ENCODE measurements around the gene HCCS.

HCCS gene

DNA sequence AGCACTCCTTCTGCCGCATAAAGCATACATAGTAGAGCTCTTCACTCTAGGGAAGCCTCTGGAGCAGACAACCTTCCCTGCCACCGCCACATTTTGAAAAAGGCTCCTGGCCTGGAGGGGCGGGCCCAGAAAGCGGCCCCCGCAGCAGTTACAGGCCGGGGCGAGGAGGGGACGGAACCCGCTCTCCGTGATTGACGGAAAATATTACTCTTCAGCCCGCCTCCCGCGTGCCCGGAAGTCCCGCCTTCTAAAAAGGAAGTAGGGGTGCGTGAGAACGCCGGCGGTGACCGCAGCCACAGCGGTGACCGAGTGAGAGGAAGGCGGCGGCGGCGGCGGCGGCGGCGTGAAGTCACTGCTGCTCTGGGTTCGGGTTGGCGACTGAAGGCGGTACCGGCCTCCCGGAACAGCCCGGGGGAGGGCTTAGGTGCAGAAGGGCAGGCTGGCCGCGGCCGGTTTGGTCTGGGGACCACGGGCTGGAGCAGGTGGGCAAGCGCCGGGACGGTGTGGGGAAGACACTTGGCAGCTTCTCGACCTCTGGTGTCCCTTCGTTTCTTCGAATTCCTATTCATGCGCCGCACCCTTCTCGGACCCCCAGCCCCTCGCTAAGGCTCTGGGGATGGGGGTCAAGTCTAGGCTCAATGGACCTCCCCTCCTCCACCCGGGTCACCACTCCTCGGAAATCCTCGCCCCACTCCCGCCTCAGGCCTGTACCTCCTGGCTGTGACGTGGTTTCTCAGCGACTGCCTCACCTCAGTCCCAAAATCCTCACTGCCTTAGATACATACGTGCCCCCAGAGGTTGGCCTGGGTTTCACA lies at the start of gene HCCS:
Gene HCCS, plus strand, starts transcription at position 296 of the 815 bp plus-strand sequence. CDS start 729 bp downstream, outside the sequence.
- peaks cover 34% of the 10 kb centered on the region for H3K36me3 ChIP-seq (ENCODE audit: low read depth)
- peak within 1 kb of the TSS; percentile 34 for H3K27ac ChIP-seq (ENCODE audit: poor library complexity, severe bottlenecking)
- H3K27me3 ChIP-seq (ENCODE audit: insufficient read depth, poor library complexity, severe bottlenecking): no peaks in the 10 kb centered on the region
- ATAC-seq (ENCODE audit: low read depth): peak; percentile 92
- TF ChIP-seq, protein P1, sequence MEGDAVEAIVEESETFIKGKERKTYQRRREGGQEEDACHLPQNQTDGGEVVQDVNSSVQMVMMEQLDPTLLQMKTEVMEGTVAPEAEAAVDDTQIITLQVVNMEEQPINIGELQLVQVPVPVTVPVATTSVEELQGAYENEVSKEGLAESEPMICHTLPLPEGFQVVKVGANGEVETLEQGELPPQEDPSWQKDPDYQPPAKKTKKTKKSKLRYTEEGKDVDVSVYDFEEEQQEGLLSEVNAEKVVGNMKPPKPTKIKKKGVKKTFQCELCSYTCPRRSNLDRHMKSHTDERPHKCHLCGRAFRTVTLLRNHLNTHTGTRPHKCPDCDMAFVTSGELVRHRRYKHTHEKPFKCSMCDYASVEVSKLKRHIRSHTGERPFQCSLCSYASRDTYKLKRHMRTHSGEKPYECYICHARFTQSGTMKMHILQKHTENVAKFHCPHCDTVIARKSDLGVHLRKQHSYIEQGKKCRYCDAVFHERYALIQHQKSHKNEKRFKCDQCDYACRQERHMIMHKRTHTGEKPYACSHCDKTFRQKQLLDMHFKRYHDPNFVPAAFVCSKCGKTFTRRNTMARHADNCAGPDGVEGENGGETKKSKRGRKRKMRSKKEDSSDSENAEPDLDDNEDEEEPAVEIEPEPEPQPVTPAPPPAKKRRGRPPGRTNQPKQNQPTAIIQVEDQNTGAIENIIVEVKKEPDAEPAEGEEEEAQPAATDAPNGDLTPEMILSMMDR (IDR thresholded peaks at IDR 0.05; ENCODE audit: poor library complexity, severe bottlenecking): no peak
- H3K4me1 ChIP-seq (ENCODE audit: insufficient read depth, poor library complexity, severe bottlenecking): no peaks in the 10 kb centered on the region
- no peaks in the 10 kb centered on the region for H3K9me3 ChIP-seq (ENCODE audit: severe bottlenecking)
- peak; percentile 60 for DNase-seq (ENCODE audit: low spot score)
- peak within 1 kb of the TSS; percentile 97 for H3K4me3 ChIP-seq (ENCODE audit: severe bottlenecking)

DNA sequence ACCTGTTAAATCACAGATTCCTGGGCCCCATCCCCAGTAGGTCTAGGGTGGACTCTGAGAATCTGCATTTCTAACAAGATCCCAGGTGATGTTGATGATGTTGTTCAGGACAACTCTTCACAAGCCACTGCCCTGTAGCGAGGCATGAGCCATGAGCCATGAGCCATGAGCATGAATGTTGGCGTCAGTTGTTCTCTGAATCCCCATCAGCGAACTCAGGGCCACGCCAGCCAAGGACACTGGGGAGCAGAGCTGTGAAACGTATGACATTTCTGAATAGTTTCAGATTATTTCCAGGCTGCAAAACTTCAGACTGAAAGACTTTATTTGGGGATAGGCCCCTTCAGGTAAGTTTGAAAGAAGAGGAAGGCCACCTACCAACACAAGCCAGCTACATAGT lies 46.9 kb upstream of the HCCS start:
- DNase-seq (ENCODE audit: low spot score): no peak
- peaks cover 24% of the 10 kb centered on the region for H3K4me1 ChIP-seq (ENCODE audit: insufficient read depth, poor library complexity, severe bottlenecking)
- H3K4me3 ChIP-seq (ENCODE audit: severe bottlenecking): no peak overlapping the region
- no peak for ATAC-seq (ENCODE audit: low read depth)
- H3K36me3 ChIP-seq (ENCODE audit: low read depth): no peaks in the 10 kb centered on the region
- TF ChIP-seq, protein P1 (IDR thresholded peaks at IDR 0.05; ENCODE audit: poor library complexity, severe bottlenecking): no peak
- no peaks in the 10 kb centered on the region for H3K27me3 ChIP-seq (ENCODE audit: insufficient read depth, poor library complexity, severe bottlenecking)
- H3K9me3 ChIP-seq (ENCODE audit: severe bottlenecking): no peaks in the 10 kb centered on the region
- peak overlapping the region; percentile 76 for H3K27ac ChIP-seq (ENCODE audit: poor library complexity, severe bottlenecking)

DNA sequence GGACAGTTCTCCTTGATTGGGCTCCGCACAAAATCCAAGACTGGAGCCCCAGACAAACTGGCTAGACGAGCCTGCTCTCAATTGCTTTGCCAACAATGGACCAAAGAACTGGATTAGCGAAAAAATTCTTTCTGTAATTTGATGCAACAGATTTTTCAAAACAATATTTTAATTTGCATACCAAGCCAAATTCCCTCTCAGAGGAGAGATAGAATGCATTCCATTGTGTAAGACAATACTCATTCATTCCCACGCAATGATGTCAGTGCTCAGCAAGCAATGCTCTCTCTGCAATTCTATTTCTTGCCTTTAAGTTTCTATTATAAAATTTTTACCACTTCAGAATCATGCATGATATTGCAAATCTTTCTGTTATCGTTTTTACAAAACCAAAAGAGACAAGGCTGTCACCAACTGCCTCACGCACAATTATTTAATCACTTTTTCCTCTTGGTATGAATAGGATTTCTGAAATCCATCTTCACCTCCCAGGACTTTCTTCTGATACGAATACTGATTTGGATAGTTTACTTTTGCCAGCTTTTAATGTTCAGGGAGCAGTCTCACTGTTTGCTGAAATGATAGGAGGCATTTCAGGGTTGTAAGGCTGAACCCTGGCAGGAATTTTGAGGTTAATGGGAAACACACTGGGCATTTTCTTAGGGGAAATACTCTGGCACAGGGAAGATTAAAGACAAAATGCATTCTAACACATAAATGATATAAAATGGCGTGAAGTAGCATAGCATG lies 46.1 kb upstream of the HCCS start:
- no peaks in the 10 kb centered on the region for H3K36me3 ChIP-seq (ENCODE audit: low read depth)
- peak overlapping the region; percentile 76 for H3K27ac ChIP-seq (ENCODE audit: poor library complexity, severe bottlenecking)
- no peaks in the 10 kb centered on the region for H3K9me3 ChIP-seq (ENCODE audit: severe bottlenecking)
- no peak for DNase-seq (ENCODE audit: low spot score)
- peak; percentile 81 for ATAC-seq (ENCODE audit: low read depth)
- no peak overlapping the region for H3K4me3 ChIP-seq (ENCODE audit: severe bottlenecking)
- TF ChIP-seq, protein P1 (IDR thresholded peaks at IDR 0.05; ENCODE audit: poor library complexity, severe bottlenecking): no peak
- peaks cover 17% of the 10 kb centered on the region for H3K4me1 ChIP-seq (ENCODE audit: insufficient read depth, poor library complexity, severe bottlenecking)
- H3K27me3 ChIP-seq (ENCODE audit: insufficient read depth, poor library complexity, severe bottlenecking): no peaks in the 10 kb centered on the region

DNA sequence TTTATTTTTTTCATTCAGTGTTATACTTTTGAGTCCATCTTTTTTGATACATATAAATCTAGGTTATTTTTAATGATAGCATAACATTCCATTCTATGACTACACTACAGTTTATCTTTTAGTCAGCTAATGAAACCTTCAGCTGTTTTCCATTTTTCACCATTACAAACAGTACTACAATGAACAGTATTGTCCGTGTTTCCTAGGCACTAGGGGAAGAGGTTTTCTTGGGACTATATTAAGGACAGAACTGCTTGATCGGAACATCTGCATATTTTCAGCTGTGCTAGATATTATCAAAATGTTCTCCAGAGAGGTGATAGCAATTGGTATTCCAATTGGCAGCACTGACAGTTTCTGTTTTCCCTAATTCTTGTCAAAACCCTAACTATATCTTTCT lies 44.3 kb upstream of the HCCS start:
- Histone ChIP-seq H3K36me3 (ENCODE audit: low read depth) (no peaks in the 10 kb centered on the region), H3K27me3 (ENCODE audit: insufficient read depth, poor library complexity, severe bottlenecking) (no peaks in the 10 kb centered on the region), H3K4me1 (ENCODE audit: insufficient read depth, poor library complexity, severe bottlenecking) (peaks cover 11% of the 10 kb centered on the region), H3K9me3 (ENCODE audit: severe bottlenecking) (no peaks in the 10 kb centered on the region), H3K4me3 (ENCODE audit: severe bottlenecking) (no peak overlapping the region), H3K27ac (ENCODE audit: poor library complexity, severe bottlenecking) (no peak overlapping the region)
- TF ChIP-seq, protein P1 (IDR thresholded peaks at IDR 0.05; ENCODE audit: poor library complexity, severe bottlenecking): no peak
- no peak for ATAC-seq (ENCODE audit: low read depth)
- DNase-seq (ENCODE audit: low spot score): no peak

Data from RWPE2 (cell line).